GM19043 (cell line): ENCODE results near the gene PALD1.

Source experiments
- ATAC-seq: cut with Tn5 transposase; IDR thresholded peaks from one replicate; pipeline ENCODE4 v1.9.1; 2021; ENCODE audit warnings: low read depth; ENCODE audit not compliant: unreplicated experiment

PALD1 gene

GRCh38 chr10:70551466-70551865, 72.9 kb downstream of the PALD1 start:
- ATAC-seq: no peak

GRCh38 chr10:70551971-70552422, 73.4 kb downstream of the PALD1 start:
- ATAC-seq: no peak

DNA sequence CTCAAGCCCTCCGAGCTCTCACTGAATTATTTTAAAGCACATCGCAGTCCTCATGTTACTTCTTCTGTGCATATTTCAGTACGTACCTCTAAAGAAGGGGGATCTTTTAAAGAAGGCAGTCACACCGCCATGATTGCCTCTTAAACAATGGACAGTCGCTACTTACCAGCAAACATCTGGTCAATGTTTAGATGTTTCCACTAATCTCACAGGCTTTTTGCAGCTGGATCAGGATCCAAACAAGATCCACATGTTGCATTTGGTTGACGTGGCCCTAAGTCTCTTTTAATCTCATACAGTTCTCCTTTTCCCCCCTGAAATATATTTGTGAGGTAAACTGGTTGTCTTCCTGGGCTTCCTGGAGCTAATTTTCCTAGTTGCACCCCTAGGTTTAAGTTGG, 74.0 kb downstream of the PALD1 start:
- ATAC-seq: no peak

GRCh38 chr10:70555371-70555770, 76.8 kb downstream of the PALD1 start:
- ATAC-seq: no peak

- no peak for ATAC-seq
Measured at GRCh38 chr10:70557086-70557845, 78.7 kb downstream of the PALD1 start.

- ATAC-seq: no peak
Measured at GRCh38 chr10:70557876-70558275, 79.3 kb downstream of the PALD1 start.

DNA sequence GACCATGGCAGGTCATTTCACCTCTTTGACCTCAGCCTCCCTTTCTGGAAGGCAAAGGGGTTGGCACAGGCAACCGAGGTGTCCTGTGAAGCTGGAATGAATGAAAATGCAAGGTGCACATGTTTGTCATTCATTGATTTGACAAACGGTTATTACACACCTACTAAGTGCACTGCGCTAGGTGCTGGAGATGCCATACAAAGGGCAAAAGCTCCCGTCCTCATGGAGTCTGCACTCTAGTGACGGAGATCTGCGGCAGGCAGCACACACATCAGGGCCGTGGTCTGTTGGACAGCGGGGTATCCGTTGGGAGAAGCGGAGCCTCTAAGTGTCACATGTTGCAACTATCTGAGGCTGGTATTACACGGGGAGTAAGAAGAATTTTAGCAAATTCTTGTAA, 79.7 kb downstream of the PALD1 start:
- ATAC-seq: no peak

GRCh38 chr10:70558871-70559810, 80.6 kb downstream of the PALD1 start:
- no peak for ATAC-seq

DNA sequence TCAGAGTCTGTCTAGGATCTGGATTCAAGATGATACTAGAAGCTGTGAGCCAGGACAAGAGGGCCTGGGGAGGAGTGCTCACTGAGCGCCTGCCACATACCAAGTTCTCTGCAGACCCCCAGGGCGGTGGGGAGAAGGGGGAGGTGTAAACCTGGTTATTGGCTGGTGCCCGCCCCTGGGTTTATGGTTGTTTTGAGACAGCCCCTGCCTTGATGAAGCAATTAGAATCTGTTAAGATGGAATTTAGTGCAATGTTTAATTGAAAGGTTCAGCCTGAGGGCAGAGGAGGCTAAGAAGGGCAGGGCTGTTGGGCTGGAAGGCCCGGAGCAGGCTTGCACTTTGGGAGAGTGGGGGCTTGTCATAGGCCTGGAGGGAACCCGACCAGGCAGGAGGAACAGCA, 81.3 kb downstream of the PALD1 start:
- ATAC-seq: no peak

- no peak for ATAC-seq
Measured at GRCh38 chr10:70560511-70560941, 82.0 kb downstream of the PALD1 start.

- no peak for ATAC-seq
Measured at GRCh38 chr10:70561070-70561469, 82.5 kb downstream of the PALD1 start.

DNA sequence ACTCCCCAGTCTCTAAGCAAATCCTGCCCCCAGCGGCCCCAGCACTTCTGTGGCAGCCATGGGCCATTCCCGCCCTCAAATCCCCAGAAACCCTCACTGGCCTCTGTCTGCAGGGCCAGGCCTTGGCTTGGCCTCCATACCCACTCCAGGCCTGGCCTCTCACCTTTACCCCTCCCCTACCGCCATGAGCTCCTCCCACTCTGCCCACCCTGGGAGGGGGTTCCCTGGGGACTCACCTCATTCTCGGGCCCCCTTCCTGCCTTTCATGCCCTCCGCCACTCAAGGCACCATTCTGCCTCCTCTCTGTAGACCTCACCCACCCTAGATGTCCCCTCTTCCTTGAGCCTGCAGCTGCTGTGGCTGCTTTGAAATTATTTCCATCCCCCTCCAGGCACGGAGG, 83.0 kb downstream of the PALD1 start:
- ATAC-seq: no peak

DNA sequence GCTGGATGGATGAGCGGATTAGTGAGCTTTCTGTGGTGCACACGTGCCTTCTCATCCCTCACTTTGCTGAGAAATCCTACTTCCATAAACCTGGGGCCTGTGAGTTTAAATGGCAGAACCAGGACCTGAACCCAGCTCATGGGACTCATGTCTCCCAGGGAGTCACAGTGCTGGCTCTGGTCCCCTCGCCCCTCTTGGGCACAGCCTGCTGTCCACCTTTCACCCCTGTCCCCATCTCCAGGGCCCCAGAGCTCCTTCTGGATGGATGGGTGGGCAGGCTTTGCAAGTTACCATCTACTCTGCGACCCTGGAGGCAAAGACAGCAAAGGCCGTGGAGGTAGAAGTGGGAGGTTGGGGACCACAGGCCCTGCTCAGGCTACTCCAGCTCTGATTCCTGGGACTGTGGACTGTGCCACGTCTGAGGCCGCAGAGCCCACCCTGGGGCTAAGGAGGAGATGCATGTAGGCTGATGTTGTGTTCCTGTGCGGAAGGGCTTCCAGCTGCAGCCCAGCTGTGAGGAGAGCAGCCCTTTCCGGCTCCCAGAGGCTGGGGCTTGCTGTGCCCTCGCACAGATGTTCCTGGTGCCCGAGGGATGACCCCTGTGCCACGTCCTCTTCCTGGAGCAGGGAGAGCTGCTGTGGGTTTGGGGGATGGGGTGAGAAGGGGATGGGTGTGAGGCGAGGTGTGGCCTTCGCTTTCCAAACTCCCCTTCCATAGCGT, 83.6 kb downstream of the PALD1 start:
- ATAC-seq: no peak

GRCh38 chr10:70563230-70563629, 84.7 kb downstream of the PALD1 start:
- ATAC-seq: no peak

DNA sequence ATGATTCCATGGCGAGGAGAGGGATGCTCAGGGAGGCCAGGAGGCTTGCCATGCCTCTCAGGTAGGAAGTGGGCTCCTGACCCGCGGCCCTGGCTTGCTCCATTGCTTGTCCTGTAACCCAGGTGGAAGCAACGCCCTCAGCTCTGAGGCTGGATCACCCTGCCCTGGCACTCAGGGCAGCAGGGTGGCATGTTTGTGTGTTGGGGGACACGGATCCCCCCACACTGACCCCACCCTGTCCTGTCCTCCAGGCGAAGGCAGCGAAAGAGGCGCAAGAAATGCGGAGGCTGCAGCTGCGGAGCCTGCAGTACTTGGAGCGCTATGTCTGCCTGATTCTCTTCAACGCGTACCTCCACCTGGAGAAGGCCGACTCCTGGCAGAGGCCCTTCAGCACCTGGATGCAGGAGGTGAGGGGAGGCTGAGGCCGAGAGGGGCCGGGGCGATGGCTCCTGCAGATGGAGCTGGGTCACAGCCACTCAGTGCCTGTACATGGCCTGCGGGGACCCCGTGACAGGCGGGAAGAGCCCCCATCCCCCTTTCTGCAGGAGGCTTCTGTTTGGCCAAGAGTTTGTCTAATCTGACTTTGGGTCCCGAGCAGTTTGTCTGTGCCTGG, 85.7 kb downstream of the PALD1 start:
- no peak for ATAC-seq

GRCh38 chr10:70564901-70565351, 86.4 kb downstream of the PALD1 start:
- ATAC-seq: no peak

DNA sequence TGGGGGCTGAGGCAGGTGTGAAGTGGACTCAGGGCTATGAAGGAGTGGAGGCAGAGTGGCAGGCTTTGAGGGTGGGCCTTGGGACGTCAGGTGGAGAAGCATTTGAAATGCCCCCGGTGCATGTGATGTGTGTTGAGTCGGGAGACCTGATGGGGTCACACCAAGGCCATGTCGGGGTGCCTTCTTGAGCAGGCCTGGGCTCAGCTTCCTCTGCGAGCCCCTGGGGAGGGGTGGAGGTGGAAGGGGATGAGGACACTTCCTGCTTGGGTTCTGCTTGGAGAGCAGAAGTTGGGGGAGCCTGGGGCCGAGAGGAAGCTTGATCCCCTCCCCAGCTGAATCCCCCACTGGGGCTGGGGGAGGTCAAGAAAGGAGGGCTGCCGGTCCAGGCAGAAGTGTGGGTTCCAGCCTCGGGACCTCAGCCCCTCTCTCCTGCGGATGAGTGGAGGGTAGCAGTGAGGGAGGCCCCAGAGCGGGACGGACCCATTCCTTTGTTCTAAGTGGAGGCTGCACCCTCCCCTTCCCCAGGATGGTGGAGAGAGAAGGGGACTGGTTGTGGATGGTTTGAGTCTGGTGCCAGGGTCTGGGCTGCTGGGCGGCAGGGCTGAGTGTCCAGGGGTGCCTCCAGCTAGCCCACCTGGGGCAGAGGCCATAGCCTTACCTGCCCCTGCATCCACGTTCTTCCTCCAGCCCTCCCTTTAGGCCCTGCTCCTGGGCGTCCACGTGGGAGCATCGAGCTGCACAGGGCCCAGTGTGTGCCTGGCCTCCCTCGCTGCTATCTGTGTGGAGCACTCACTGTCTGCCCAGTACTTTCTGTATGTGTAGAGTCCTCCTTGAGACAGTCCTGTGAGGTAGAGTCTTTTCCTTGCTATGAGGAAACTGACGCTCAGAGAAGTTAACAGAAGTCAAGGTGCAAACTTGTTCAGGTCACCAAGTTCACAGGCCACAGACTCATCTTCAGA, 87.3 kb downstream of the PALD1 start:
- no peak for ATAC-seq

DNA sequence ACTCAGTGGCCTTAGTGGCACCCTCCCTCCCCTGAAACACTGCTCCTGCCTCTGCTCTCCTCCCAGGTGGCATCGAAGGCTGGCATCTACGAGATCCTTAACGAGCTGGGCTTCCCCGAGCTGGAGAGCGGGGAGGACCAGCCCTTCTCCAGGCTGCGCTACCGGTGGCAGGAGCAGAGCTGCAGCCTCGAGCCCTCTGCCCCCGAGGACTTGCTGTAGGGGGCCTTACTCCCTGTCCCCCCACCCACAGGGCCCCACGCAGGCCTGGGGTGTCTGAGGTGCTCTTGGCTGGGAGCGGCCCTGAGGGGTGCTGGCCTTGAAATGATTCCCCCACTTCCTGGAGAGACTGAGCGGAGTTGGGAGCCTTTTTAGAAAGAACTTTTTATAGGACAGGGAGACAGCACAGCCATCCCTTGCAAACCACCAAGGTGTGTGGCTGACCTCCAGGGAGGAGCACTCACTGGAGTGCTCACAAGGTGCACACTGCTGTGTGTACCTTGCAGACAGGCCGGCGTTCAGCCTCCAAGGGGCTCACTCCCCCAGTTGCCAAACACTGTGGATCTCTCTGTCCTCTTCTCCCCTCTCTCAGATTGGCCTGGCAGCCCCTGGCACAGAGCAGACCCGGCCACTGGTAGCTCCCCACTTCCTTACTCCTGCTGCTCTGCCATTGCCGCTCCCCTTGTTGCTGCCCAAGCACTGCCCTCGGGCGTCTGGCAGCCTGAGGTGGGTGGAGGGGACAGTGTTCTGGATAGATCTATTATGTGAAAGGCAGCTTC, 88.1 kb downstream of the PALD1 start:
- no peak for ATAC-seq

GRCh38 chr10:70567603-70568002, 89.0 kb downstream of the PALD1 start:
- ATAC-seq: no peak
